Liver (tissue), 3 donors: ENCODE results near the gene SH2D4B.

Source experiments
- ATF3 ChIP-seq: IDR thresholded peaks from 2 replicates; pipeline ENCODE4 v1.6.1; 2016; ENCODE audit warnings: antibody characterized with exemption
- CTCF ChIP-seq: fragments of 150-350 bp; IDR thresholded peaks from 2 replicates; pipeline ENCODE4 v1.5.1; 2017; ENCODE audit warnings: improper control_type of control experiment, low read depth, low read length; ENCODE audit not compliant: missing input control
- FOXA1 ChIP-seq: IDR thresholded peaks from 2 replicates; pipeline ENCODE4 v1.6.1; 2016; ENCODE audit warnings: antibody characterized with exemption
- FOXA2 ChIP-seq: IDR thresholded peaks from 2 replicates; pipeline ENCODE4 v1.6.1; 2016; ENCODE audit warnings: antibody characterized with exemption
- GABPA ChIP-seq, 2 donors: IDR thresholded peaks in 1 of 2; conservative IDR thresholded peaks in 1 of 2; 2 replicates each; pipeline ENCODE4 v1.6.1; 2016; ENCODE audit warnings: antibody characterized with exemption in 2 of 2, mild to moderate bottlenecking in 1 of 2, moderate library complexity in 1 of 2
- HNF4G ChIP-seq: IDR thresholded peaks from 2 replicates; pipeline ENCODE4 v1.6.1; 2016; ENCODE audit warnings: antibody characterized with exemption
- JUND ChIP-seq, 2 donors: IDR thresholded peaks; 2 replicates each; pipeline ENCODE4 v1.6.1; 2016; ENCODE audit warnings: antibody characterized with exemption in 2 of 2
- RAD21 ChIP-seq, 2 donors: IDR thresholded peaks; 2 replicates each; pipeline ENCODE4 v1.6.1; 2016; ENCODE audit warnings: antibody characterized with exemption in 2 of 2, mild to moderate bottlenecking in 2 of 2
- REST ChIP-seq: IDR thresholded peaks from 2 replicates; pipeline ENCODE4 v1.6.1; 2016; ENCODE audit warnings: antibody characterized with exemption, mild to moderate bottlenecking
- RXRA ChIP-seq, 2 donors: IDR thresholded peaks; 2 replicates each; pipeline ENCODE4 v1.6.1; 2017 to 2018; ENCODE audit warnings: antibody characterized with exemption in 2 of 2, mild to moderate bottlenecking in 1 of 2
- SP1 ChIP-seq: IDR thresholded peaks from 2 replicates; pipeline ENCODE4 v1.6.1; 2018; ENCODE audit warnings: antibody characterized with exemption, mild to moderate bottlenecking
- TAF1 ChIP-seq: conservative IDR thresholded peaks from 2 replicates; pipeline ENCODE4 v1.6.1; 2016; ENCODE audit warnings: antibody characterized with exemption, mild to moderate bottlenecking
- ZBTB33 ChIP-seq: IDR thresholded peaks from 2 replicates; pipeline ENCODE4 v1.6.1; 2016; ENCODE audit warnings: antibody characterized with exemption
- TF ChIP-seq, protein P1 (sequence below): IDR thresholded peaks from 2 replicates; pipeline ENCODE4 v1.6.1; 2016; ENCODE audit warnings: antibody characterized with exemption
- donor health status: healthy.
- donor health status: healthy.

DNA sequence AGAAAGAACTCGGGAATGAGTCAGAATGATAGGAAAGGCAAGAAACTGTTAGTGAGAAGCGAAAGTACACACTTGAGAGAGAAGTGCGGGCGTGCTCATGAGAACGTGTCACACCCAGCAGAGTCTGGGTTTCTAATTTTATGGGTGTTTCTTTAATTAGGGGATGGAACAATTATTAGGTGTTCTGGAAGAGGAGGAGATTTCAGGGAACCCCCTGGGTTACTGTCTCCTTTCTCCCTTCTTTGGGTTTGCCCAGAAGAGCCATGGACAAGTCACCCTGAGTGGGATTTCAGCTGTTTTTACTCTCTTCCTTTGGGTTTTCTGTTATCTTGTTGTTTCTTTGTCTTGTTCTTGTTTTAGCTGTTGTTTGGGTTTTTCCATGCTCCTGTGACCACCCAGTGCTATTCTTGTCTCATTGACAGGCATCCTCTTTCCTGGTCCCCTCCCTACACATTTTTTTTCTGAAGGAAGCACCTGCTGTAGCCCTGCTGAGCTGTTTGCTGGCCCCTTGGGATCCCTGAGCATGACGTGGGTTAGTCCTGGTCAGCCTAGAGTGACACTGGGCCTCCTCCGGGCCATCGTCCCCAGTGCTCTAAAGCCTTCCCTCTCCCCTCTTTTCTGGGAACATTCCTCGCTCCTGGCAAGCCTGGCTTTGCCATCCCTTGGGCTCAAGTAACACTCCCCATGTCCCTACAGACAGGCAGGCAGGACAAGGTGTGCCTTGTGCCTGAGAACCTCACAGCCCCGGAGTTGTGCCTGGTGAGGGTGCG lies 3.5 kb downstream of the SH2D4B start:
- TF ChIP-seq CTCF = no peak
- TF ChIP-seq, protein P1, sequence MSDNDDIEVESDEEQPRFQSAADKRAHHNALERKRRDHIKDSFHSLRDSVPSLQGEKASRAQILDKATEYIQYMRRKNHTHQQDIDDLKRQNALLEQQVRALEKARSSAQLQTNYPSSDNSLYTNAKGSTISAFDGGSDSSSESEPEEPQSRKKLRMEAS = no peak
- TF ChIP-seq TAF1 = no peak
- TF ChIP-seq SP1 = no peak
- no peak for TF ChIP-seq JUND (IDR thresholded peaks at IDR 0.05)
- no peak for TF ChIP-seq REST
- no peak for TF ChIP-seq ZBTB33
- TF ChIP-seq FOXA1 = no peak
- TF ChIP-seq RAD21 (IDR thresholded peaks at IDR 0.05) = no peak
- TF ChIP-seq FOXA2 = no peak
- TF ChIP-seq GABPA (IDR thresholded peaks at IDR 0.05 in 1 of 2, conservative IDR thresholded peaks at IDR 0.05 in 1 of 2) = no peak
- no peak for TF ChIP-seq RXRA (IDR thresholded peaks at IDR 0.05)
- no peak for TF ChIP-seq HNF4G
- TF ChIP-seq ATF3 = no peak
